ENCODE results near the gene RBM26.

The RBM26 gene

GRCh38 chr13:79405831-79406596 lies at the start of gene RBM26:
RBM26 (minus strand) TSS chr13:79406255; CDS start chr13:79405774, 481 bp downstream.
- peak; percentile 92 to 96 for DNase-seq

GRCh38 chr13:79455331-79455730 lies 49.3 kb upstream of the RBM26 start:
- no peak for DNase-seq

- DNase-seq, result peak in 1 of 2 donors; percentile 3
Observed at GRCh38 chr13:79452239-79452913, 46.3 kb upstream of the RBM26 start.

- peak; percentile 73 to 83 for DNase-seq
Observed at GRCh38 chr13:79451500-79451962, 45.5 kb upstream of the RBM26 start.

GRCh38 chr13:79450110-79450509 lies 44.1 kb upstream of the RBM26 start:
- no peak for DNase-seq

- DNase-seq, result peak in 1 of 2 donors; percentile 8
Observed at GRCh38 chr13:79448413-79448812, 42.4 kb upstream of the RBM26 start.

GRCh38 chr13:79447741-79448140 lies 41.7 kb upstream of the RBM26 start:
- no peak for DNase-seq

- DNase-seq, result no peak
Observed at GRCh38 chr13:79447141-79447540, 41.1 kb upstream of the RBM26 start.

- no peak for DNase-seq
Observed at GRCh38 chr13:79445968-79446645, 40.1 kb upstream of the RBM26 start.

- no peak for DNase-seq
Observed at GRCh38 chr13:79442706-79443105, 36.7 kb upstream of the RBM26 start.

- DNase-seq, result no peak
Observed at GRCh38 chr13:79442221-79442620, 36.2 kb upstream of the RBM26 start.

GRCh38 chr13:79440958-79441528 lies 35.0 kb upstream of the RBM26 start:
- no peak for DNase-seq

GRCh38 chr13:79439275-79439674 lies 33.2 kb upstream of the RBM26 start:
- DNase-seq, result no peak

- DNase-seq, result no peak
Observed at GRCh38 chr13:79435561-79435990, 29.5 kb upstream of the RBM26 start.

GRCh38 chr13:79434556-79434955 lies 28.5 kb upstream of the RBM26 start:
- DNase-seq, result no peak

GRCh38 chr13:79432992-79433391 lies 26.9 kb upstream of the RBM26 start:
- DNase-seq, result no peak

- DNase-seq, result no peak
Observed at GRCh38 chr13:79432086-79432485, 26.0 kb upstream of the RBM26 start.

- no peak for DNase-seq
Observed at GRCh38 chr13:79429309-79429708, 23.3 kb upstream of the RBM26 start.

- no peak for DNase-seq
Observed at GRCh38 chr13:79427883-79428282, 21.8 kb upstream of the RBM26 start.

GRCh38 chr13:79427265-79427664 lies 21.2 kb upstream of the RBM26 start:
- no peak for DNase-seq

GRCh38 chr13:79423801-79424642 lies 18.0 kb upstream of the RBM26 start:
- peak in 1 of 2 donors; percentile 56 for DNase-seq

- DNase-seq, result no peak
Observed at GRCh38 chr13:79423340-79423739, 17.3 kb upstream of the RBM26 start.

Measured in CD4-positive, alpha-beta T cell treated with Interferon alpha-2 for 1 hour (primary cell).